NCI-H446 (cell line): ENCODE measurements around the gene R3HDML.

Source experiments
- DNase-seq, 2 experiments: peaks; one replicate each; lab custom pipeline; 2025; lab: John Stamatoyannopoulos, UW

R3HDML gene

GRCh38 chr20:44364068-44364467 is 27.2 kb downstream of the R3HDML start:
- no peak for DNase-seq

- DNase-seq: no peak
Measured at GRCh38 chr20:44364780-44365179, 27.9 kb downstream of the R3HDML start.

- DNase-seq: no peak
Measured at GRCh38 chr20:44367746-44368145, 30.9 kb downstream of the R3HDML start.

- DNase-seq: no peak
Measured at GRCh38 chr20:44370639-44371218, 33.9 kb downstream of the R3HDML start.

DNA sequence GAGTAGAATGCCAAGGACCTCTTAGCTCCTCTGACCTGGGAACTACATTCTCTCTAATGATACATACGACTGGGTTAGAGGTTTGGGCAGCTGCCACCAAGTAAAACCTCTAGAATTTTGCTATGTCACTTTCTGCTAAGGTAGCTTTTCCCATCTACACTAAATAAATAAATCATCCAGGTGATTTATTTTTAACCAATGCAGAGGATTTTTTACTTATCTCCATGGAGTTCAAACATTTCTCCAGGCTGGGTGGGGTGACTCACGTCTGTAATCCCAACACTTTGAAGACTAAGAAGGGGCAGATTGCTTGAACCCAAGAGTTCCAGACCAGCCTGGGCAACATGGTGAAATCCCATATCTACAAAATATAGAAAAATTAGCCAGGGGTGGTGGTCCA is 45.8 kb downstream of the R3HDML start:
- no peak for DNase-seq

DNA sequence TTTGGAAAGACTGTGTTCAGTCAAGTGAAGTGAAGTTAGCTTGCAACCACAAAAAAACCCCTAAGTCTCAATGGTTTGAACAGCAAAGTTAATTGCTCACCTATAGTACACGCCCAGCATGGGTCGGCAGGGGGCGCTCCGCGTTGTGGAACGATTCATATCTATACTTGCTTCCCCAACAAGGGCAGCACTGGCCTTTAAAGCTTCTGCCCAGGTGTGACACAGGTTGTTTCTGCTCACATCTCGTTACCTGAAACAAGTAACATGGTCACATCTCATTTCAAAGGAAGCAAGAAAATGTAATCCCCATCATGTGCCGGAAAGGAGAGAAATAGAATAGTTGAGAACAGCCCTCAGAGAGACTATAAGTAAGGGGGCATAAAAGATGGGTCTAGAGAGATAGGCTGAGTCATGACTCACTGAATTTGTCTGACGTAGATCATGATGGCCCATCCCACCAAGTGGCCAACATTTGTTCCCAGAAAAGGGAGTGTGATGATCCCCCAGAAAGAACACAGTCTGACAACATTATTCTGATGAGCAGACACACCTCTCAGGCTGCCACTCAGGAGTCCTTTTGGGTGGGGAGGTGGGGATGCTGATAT is 47.7 kb downstream of the R3HDML start:
- DNase-seq: peak; percentile 10 to 65

- peak; percentile 36 to 81 for DNase-seq
Measured at GRCh38 chr20:44388466-44389023, 51.7 kb downstream of the R3HDML start.

GRCh38 chr20:44389871-44390270 is 53.0 kb downstream of the R3HDML start:
- no peak for DNase-seq

DNA sequence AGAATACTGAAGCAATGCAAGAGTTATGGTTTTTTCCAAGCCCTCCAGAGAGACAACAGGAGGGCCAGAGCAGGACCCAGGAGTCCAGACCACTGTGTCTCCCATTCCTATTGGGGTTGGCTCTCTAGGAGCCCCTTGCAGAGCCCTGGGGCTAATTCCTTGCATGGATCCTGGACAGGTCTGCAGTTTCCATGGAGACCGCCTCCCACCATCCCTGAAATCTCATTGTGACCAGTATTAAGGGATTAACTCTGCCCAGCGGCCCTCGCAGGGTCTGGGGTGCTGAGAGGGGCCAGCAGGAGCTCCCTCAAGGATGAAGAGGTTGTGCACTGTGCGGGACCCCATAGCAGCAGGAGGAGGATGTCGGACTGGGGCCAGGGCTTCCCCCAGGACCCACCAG is 53.4 kb downstream of the R3HDML start:
- no peak for DNase-seq

DNA sequence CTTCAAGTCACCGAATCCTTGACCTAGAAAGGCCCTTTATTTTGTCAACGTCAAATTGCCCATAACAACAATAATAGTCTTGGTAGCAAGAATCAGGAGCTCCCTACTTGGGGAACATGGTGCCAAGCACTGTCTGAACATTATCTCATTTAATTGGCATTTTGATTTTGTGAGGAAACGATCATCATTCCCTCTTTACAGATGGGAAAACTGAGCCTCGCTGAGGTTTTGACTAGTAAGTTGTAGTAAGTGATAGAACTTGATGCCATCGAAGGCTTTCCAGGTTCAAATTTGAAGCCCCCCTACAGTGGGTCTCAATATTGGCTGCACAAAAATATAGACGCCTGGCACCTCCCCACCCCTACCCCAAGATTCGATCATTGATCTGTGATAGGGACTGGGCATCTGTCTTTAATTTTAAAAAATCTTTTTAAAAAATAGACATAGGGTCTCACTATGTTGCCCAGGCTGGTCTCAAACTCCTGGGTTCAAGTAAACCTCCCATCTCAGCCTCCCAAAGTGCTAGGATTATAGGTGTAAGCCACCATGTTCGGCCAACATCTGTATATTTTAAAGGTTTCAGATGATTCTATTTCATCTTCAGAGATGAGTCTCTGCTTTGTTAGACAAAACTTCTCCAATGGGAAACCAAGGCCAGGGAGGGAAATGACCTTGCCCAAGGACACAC is 55.4 kb downstream of the R3HDML start:
- no peak for DNase-seq

DNA sequence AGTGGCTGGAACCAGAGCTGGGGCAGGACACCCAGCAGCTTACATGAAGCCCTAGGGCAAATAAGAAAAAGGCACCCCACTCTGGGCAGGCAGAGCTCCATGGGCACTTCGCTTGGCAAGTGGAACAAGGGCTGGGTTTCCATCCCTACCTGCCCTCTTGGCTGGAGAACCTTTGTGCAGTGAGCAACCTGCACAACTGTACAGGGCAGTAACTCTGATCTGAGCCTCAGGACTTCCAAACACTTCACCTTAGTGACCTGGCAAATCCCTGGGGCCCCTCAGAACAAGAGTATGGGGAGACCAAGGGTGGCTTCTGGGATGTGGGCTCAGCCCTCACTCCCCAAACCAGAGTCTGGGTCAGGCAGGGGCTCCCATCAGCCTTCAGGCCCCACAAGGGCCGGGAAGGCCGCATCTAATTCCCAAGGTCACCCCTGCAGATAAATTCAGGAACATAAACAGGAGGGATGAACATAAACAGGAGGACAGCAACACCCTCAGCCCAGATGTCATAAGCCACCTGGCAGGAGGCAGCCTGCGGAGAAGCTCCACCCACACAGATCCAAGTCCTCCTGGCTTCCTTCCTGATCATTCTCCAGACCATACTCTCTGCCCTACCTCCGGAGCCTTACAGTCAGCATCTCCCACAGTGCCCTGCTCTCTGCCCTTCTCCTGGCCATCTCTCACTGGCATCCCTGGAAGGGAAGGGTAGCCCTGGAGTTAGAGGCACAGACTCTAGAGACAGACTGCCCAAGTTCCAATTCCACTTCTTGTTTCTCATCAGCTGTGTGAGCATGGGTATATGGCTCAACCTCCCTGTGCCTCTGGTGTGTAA is 56.1 kb downstream of the R3HDML start:
- DNase-seq: no peak

GRCh38 chr20:44393608-44394451 is 57.0 kb downstream of the R3HDML start:
- no peak for DNase-seq

- DNase-seq: no peak
Measured at GRCh38 chr20:44394452-44394701, 57.5 kb downstream of the R3HDML start.

GRCh38 chr20:44394702-44395460 is 58.0 kb downstream of the R3HDML start:
- no peak for DNase-seq

- DNase-seq: no peak
Measured at GRCh38 chr20:44395461-44396340, 58.9 kb downstream of the R3HDML start.

DNA sequence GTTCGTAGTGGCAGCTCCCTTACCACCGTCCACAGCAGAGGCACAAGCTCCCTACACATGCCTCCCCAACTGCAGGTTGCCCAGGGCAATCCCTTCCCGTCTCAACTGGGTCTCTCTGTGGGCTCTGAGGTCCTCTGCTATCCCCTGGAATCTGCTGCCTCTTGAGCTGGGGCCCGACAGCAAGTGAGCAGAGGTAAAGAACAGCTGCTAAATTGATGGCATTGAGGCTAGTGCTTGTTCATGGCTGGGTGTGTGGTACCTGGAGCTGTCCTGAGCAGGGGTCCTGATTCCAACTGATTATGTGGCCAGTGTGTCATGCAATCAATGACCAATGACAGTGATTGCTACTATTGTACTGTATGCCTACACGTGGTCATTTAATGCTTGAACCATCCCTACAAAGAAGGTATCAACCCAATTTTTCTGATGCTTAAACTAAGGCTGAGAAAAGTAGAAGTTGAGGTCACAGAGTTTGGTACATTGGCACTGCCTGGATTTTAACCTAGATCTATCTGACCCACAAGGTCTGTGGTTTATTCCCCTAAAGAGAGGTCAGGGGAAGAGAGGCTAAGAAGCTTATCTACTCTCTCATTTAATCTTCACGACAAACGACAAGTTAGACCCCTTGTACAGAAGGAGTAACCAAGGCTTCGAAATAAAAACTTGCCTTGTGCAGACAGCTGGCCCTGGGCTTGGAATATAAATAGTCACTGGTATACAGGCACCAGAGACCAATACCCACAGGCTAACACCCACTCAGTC is 59.7 kb downstream of the R3HDML start:
- DNase-seq: no peak

DNA sequence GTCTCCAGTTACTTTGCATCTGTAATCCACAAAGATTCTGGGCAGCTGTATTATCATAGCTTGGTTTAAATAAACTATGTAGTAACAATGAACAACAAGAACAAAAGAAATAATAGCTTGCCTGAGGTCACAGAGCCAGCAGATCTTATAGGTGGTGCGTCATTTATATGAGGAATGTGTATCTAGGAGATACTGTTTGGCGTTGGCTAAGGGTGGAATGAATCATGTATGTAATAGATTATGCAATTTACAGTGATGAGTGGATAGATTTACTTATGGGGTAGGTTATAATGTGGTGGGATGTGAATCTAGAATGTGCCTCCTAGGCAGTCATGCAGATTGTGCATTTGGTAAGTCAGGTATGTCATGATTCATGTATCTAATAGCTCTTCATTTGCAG is 61.5 kb downstream of the R3HDML start:
- DNase-seq: no peak

DNA sequence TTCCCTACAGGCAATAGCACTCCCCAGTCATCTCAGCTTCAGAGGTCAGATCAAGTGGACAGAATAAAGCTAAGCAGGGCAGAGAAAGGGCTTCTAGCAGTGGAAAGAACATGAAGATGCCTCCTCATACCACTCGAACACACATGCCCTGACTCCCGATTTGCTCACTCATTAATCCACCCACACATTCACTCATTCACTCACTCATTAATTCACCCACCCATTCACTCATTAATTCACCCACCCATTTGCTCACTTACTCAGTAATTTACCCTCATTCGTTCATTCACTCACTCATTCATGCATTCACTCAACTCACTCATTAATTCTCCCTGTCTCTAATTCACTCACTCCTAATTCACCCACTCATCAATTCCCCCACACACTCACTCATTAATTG is 62.6 kb downstream of the R3HDML start:
- DNase-seq: no peak

DNA sequence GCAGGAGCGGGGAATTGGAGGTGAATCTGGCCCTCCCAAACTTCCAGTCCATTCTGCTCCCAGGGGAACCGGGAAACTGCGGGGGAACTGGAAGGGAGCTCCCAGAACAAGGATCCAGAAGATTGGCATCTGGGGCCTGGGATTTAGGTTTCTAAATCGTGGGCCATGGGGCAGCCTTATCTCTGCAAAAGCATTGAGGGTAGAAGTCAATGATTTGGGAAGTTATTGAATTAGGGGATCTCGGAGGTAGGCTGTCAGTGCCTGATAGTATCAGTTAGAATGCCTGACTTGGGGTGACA is 63.8 kb downstream of the R3HDML start:
- DNase-seq: no peak
